HepG2 (cell line): ENCODE results near the gene RMND5A.

Source experiments
- GLI4 ChIP-seq: sonication (generic); formaldehyde crosslinking; IDR thresholded peaks from 2 replicates; pipeline ENCODE4 v1.5.1; 2020; ENCODE audit warnings: missing genetic modification reagents, mild to moderate bottlenecking, moderate library complexity, borderline replicate concordance
- HIVEP1 ChIP-seq: sonication (generic); formaldehyde crosslinking; IDR thresholded peaks from 2 replicates; pipeline ENCODE4 v1.4.0; 2020; ENCODE audit warnings: mild to moderate bottlenecking, missing genetic modification reagents
- HNRNPH1 ChIP-seq: fragments of 200-400 bp; formaldehyde crosslinking; optimal IDR thresholded peaks from 2 replicates; pipeline ENCODE3; 2017; ENCODE audit warnings: mild to moderate bottlenecking, low read depth, low read length
- KMT2B ChIP-seq: IDR thresholded peaks from 2 replicates; pipeline ENCODE4 v1.6.1; 2016; ENCODE audit warnings: missing genetic modification reagents, missing compliant biosample characterization
- ZFP41 ChIP-seq: sonication (generic); formaldehyde crosslinking; IDR thresholded peaks from 2 replicates; pipeline ENCODE4 v1.4.0; 2020; ENCODE audit warnings: mild to moderate bottlenecking, missing genetic modification reagents, borderline replicate concordance
- TF ChIP-seq, protein P1 (sequence below): sonication (generic); formaldehyde crosslinking; IDR thresholded peaks from 2 replicates; pipeline ENCODE4 v1.5.0; 2020; ENCODE audit warnings: mild to moderate bottlenecking, missing genetic modification reagents

GRCh38 chr2:86700690-86701089 is 19.4 kb upstream of the RMND5A start:
- no peak for TF ChIP-seq HNRNPH1
- TF ChIP-seq ZFP41 (CRISPR knock-in tag): no peak
- no peak for TF ChIP-seq GLI4 (CRISPR knock-in tag)
- TF ChIP-seq, protein P1, sequence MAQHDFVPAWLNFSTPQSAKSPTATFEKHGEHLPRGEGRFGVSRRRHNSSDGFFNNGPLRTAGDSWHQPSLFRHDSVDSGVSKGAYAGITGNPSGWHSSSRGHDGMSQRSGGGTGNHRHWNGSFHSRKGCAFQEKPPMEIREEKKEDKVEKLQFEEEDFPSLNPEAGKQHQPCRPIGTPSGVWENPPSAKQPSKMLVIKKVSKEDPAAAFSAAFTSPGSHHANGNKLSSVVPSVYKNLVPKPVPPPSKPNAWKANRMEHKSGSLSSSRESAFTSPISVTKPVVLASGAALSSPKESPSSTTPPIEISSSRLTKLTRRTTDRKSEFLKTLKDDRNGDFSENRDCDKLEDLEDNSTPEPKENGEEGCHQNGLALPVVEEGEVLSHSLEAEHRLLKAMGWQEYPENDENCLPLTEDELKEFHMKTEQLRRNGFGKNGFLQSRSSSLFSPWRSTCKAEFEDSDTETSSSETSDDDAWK (CRISPR knock-in tag): no peak
- no peak for TF ChIP-seq KMT2B (CRISPR knock-in tag)
- no peak for TF ChIP-seq HIVEP1 (CRISPR knock-in tag)
